Stimulated activated CD4-positive, alpha-beta T cell treated with anti-CD3 and anti-CD28 coated beads, Interleukin-15, amount 100 ng/mL, for 24 hours (primary cell): ENCODE results near the gene USP12.

ENCODE experiments used
- DNase-seq: peaks from one replicate; pipeline ENCODE4 v3.0.0-alpha.2; 2020

Gene USP12

GRCh38 chr13:27182844-27183497 is 11.4 kb upstream of the USP12 start:
- DNase-seq, result no peak

- no peak for DNase-seq
These were observed 10.4 kb upstream of the USP12 start for GRCh38 chr13:27182054-27182453.

- no peak for DNase-seq
These were observed 6.2 kb upstream of the USP12 start for GRCh38 chr13:27177852-27178251.

- no peak for DNase-seq
These were observed 5.1 kb upstream of the USP12 start for GRCh38 chr13:27176470-27177410.

- DNase-seq, result no peak
These were observed 3.3 kb upstream of the USP12 start for GRCh38 chr13:27174766-27175455.

- DNase-seq, result no peak
These were observed 858 bp upstream of the USP12 start for GRCh38 chr13:27172495-27172842.

GRCh38 chr13:27171827-27172494 is 350 bp upstream of the USP12 start:
- DNase-seq, result peak; percentile 91

GRCh38 chr13:27170516-27171243 is 931 bp downstream of the USP12 start:
- DNase-seq, result peak; percentile 60

- no peak for DNase-seq
These were observed 1.4 kb downstream of the USP12 start for GRCh38 chr13:27170221-27170515.

- DNase-seq, result no peak
These were observed 2.5 kb downstream of the USP12 start for GRCh38 chr13:27168906-27169657.

GRCh38 chr13:27168086-27168485 is 3.5 kb downstream of the USP12 start:
- DNase-seq, result no peak

GRCh38 chr13:27166313-27166712 is 5.3 kb downstream of the USP12 start:
- no peak for DNase-seq

GRCh38 chr13:27161980-27162379 is 9.6 kb downstream of the USP12 start:
- no peak for DNase-seq

GRCh38 chr13:27161423-27161822 is 10.2 kb downstream of the USP12 start:
- no peak for DNase-seq

GRCh38 chr13:27160657-27161295 is 10.8 kb downstream of the USP12 start:
- no peak for DNase-seq

GRCh38 chr13:27159806-27160563 is 11.6 kb downstream of the USP12 start:
- no peak for DNase-seq

- no peak for DNase-seq
These were observed 13.3 kb downstream of the USP12 start for GRCh38 chr13:27158335-27158734.

GRCh38 chr13:27151798-27152599 is 19.6 kb downstream of the USP12 start:
- no peak for DNase-seq

- DNase-seq, result no peak
These were observed 21.9 kb downstream of the USP12 start for GRCh38 chr13:27149702-27150101.

GRCh38 chr13:27148900-27149299 is 22.7 kb downstream of the USP12 start:
- DNase-seq, result no peak
